ENCODE results near the gene SYNPO2L.
A peak's percentile ranks its signal among the peaks of the same experiment; 100 is the strongest.
"Not testable (repeated sequence)": the region's sequence is repeated elsewhere in the genome, so short reads cannot be mapped to it uniquely, and the experiment has no call there.

Gene SYNPO2L, protein sequence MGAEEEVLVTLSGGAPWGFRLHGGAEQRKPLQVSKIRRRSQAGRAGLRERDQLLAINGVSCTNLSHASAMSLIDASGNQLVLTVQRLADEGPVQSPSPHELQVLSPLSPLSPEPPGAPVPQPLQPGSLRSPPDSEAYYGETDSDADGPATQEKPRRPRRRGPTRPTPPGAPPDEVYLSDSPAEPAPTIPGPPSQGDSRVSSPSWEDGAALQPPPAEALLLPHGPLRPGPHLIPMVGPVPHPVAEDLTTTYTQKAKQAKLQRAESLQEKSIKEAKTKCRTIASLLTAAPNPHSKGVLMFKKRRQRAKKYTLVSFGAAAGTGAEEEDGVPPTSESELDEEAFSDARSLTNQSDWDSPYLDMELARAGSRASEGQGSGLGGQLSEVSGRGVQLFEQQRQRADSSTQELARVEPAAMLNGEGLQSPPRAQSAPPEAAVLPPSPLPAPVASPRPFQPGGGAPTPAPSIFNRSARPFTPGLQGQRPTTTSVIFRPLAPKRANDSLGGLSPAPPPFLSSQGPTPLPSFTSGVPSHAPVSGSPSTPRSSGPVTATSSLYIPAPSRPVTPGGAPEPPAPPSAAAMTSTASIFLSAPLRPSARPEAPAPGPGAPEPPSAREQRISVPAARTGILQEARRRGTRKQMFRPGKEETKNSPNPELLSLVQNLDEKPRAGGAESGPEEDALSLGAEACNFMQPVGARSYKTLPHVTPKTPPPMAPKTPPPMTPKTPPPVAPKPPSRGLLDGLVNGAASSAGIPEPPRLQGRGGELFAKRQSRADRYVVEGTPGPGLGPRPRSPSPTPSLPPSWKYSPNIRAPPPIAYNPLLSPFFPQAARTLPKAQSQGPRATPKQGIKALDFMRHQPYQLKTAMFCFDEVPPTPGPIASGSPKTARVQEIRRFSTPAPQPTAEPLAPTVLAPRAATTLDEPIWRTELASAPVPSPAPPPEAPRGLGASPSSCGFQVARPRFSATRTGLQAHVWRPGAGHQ

DNA sequence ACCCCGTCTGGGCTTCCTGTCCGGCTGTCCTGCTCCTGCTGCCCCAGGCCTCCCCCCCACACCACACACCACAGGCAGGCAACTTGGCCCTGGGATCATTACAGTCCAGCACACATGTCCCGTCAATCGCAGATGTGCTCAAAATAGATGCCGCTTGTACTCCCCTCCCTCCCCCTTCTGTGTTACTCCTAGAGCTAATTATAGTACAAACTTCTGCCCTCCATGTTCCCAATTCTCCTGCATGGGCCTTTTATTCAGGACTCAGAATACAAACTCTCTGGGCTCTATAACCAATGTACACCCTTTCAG lies at the start of gene SYNPO2L:
SYNPO2L (minus strand) TSS at position 40 of the 309 bp plus-strand sequence. CDS start 107 bp downstream, outside the sequence.
- no peak for DNase-seq

DNA sequence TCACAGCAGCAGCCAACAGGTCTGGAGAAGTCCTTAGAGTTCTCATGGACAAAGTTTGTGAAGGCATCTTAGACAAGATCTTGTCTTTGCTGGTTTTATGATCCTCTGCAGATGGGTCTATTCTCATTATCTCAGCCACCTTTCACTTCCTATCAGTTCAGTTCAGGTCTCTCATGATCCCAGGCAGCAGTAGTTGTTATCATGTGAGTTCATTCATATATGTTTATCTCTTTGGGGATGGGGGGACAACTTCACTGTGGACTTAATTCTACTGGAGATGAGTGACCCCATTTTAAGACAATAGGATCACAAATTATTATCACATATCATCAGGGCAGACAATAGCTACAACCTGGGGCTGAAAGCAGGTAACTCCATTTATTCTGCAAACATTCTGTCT lies 48.1 kb upstream of the SYNPO2L start:
- DNase-seq = not testable (repeated sequence)

DNA sequence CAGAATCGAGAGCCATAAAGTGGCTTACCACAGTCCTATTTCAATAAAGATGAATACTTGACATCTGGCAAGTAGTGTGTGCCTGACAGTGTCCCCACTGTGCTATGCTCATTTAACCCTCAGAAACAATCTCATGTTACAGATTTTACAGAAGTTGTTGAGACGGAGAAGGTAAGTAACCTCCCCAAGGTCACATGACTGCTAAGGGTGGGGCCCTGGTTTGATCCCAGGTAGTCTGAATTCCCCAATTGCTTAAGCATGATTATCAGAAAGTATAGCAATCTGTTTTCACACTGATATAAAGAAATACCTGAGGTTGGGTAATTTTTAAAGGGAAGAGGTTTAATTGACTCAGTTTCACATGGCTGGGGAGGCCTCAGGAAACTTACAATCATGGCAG lies 43.0 kb upstream of the SYNPO2L start:
- DNase-seq = not testable (repeated sequence)

DNA sequence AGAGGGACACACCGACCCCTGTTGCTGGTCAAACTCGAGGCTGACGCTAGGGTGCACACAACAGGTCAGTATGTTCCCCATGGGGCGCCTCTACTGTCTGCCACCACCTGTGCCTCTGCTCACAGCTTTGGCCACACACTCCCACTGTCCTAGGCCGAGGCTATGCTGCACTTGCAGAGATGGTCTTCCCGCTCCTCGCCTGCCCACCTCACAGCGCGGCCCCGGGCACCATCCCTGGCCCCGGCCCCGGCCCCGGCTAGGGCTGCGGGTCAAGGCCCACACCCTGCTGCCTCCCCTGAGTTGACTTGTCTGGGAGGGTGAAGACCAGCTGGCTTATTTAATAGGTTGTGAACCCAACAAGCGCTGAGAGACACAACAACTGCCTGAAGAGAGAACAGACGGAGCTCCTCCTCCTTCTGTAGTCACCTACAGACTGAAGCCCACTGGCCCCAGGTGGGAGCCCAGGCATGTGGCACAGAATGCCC lies 41.9 kb upstream of the SYNPO2L start, which contains the start of gene AGAP5:
AGAP5 (minus strand) TSS at position 435 of the 485 bp plus-strand sequence; CDS start at position 81, 354 bp downstream.
- DNase-seq = not testable (repeated sequence)

DNA sequence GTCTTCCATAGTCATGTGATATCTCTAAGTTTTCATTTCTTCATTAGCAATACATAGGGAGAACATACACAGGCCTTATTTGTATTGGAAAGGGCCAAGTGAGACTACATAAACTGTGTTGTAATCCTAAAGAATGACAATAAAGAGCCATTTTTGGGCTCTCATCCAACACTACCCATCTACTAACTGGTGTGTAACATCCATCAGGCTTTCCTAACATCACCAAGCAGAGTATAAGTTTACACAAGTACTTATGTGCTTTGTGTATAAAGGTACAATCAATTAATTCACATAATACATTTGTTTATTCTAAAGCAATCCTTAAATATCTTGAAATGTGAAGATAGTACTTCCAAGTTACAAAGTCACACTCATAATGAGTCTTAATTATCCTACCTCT lies 39.5 kb upstream of the SYNPO2L start:
- DNase-seq = not testable (repeated sequence)

DNA sequence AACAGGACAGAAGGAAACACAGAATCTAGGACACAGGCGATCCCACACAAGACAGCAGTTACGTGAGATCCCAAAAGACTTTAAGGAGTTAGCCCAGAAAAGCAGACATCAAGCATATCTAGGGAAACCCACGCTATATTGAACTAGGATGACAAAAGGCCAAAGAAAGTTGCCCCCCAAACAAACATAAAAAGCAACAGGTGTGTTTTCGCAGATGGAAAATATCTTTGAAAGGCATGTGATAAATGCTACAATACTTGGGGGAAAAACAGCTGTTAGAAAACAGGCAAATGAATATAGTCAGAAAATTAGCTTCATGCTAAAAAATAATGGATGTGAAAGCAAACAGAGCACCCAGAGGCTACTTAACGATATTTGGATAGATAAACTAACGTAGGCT lies 34.9 kb upstream of the SYNPO2L start:
- not testable (repeated sequence) for DNase-seq

DNA sequence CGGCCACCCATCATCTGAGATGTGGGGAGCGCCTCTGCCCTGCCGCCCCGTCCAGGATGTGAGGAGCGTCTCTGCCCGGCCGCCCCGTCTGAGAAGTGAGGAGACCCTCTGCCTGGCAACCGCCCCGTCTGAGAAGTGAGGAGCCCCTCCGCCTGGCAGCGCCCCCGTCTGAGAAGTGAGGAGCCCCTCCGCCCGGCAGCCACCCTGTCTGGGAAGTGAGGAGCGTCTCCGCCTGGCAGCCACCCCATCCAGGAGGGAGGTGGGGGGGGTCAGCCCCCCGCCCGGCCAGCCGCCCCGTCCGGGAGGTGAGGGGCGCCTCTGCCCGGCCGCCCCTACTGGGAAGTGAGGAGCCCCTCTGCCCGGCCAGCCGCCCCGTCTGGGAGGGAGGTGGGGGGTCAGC lies 33.8 kb upstream of the SYNPO2L start:
- not testable (repeated sequence) for DNase-seq

DNA sequence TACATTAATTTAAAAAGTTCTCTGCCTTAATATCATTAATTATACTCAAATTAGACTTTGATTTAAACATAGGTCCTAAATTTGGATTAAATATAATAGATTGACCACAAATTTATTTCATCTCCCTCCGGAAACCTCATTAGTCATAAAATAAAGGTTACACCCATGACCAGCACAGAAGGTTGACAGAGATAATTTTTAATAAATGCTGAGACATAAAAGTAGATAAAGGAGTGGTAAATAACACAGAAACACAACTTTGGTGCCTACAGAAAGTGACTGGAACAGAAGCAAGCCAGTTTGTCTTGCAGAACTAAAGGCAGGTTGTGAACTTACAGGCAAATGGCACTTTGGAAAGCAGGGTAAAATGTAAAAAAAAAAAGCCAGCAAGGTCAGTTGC lies 31.8 kb upstream of the SYNPO2L start:
- peak; percentile 50 for DNase-seq

DNA sequence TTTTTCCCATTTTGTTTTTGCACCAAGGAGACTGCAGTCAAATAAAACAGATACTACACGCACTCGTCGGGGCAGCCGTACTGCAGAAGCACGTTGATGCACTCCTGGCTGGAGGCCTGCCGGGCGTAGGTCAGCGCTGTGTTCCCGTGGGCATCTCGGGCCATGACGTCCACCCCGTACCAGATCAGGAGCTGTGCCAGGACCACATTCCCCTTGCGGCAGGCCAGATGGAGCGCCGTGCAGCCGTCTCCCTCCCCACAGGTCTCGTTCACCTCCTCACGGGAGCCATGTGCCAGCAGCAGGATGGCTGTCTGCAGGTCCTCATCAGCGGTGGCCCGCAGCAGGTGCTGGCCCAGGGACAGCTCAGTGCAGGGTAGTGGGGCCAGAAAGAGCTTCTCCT lies 18.7 kb upstream of the SYNPO2L start:
- DNase-seq = not testable (repeated sequence)

DNA sequence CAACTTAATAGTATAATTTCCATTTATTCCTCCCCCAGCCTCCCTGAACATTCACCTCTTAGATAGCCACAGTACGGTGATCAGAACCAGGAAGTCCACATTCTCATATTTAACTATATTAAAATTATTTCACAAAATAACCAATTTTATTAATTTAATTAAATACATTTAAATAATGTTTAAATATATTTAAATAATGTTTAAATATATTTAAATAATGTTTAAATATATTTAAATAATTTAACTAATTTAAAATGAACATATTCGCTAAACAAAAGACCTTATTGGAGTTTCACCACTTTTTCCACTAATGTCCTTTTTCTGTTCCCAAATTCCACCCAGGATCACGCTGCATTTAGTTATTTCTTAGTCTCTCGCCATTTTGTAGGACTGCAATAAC lies 12.5 kb upstream of the SYNPO2L start:
- DNase-seq = not testable (repeated sequence)

DNA sequence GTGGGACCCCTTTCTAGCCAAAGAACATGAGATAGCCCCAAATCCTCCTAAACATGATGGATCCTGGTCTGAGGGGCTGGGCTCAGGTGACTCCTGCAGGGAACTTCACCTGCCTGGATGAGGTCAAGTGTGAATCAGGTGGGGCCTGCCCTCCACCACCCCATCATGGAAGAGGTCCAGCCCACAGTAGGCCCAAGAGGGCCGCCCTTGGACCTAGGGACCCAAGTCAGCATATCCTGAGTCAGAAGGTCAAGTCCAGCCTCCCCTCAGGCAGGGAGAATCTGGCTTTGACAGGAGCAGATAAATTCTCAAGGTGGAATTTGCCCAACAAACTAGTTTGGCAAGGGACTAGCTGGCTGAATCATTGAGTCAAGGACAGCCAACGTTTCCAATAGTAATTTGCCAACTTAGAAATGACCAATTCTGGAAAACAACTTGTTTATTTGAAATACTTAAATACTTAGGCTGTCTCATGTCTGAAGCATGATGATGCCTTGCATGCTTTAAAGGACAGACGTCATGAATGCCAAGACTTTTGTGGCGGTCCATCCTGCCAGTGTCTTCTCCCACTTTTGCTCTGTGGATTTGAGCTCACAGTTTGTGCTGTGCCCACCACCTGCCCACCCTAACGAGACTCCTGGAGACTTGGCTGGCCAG lies 10.5 kb upstream of the SYNPO2L start:
- DNase-seq = not testable (repeated sequence)

DNA sequence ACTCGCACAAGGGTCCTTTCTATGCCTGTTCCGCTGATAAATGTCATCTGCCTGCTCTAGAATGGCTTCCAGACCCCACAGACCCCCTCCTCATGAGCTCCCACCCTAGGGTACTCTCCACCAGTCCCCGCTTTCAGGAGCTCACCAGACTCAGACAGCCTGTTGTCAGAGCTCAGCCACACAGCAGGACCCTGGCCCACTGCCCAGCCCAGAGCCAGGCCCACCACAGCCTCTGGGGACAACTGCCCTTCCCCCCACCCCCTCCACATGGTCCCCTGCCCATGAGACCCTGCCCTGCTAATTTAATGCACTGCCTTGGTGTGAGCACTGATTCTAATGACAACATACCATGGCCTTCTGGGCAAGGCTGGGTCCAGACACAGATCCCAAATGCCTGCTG lies 9.8 kb upstream of the SYNPO2L start:
- DNase-seq = not testable (repeated sequence)

DNA sequence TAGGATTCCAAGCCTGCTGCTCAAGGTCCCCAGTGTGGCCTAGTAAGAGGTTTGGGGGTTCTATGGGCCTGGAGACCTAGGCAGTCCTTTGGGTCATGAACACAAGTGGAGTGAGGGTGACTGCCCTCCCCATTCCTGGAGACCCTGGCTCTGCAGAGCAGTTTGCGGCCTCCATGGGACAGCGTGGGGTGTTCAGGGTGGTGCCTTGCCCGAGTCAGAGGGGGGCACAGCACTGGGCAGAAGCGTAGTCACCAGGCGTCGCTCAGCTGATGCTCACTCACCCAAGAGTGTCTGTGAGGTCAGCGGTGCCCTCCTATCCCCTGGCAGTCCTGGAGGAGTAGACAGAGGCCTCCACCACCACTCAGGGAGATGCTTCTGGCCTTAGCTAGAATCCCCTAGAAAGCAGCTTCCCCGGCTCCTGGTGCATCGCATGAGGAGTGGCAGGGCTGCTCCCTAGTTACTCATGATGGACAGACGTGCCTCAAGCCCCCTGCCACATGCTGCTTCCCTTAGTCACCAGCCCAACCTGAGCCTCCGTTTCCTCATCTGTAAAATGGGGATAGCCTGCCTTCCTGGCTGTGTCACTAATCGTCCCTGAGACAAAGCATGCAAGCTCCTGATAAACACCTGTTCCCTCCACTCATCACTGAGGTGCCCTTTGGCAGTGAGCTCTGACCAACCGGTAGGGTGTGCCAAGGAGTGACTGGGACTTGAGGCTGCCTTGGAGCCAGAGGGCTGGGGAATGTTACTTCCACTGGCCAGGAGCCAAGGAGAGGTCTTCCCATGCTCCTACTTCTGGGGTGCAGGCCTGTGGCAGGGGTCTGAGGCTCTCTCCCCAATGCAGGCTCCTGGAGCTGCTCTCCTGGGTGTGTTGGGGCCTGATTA lies 8.6 kb upstream of the SYNPO2L start:
- DNase-seq = not testable (repeated sequence)

DNA sequence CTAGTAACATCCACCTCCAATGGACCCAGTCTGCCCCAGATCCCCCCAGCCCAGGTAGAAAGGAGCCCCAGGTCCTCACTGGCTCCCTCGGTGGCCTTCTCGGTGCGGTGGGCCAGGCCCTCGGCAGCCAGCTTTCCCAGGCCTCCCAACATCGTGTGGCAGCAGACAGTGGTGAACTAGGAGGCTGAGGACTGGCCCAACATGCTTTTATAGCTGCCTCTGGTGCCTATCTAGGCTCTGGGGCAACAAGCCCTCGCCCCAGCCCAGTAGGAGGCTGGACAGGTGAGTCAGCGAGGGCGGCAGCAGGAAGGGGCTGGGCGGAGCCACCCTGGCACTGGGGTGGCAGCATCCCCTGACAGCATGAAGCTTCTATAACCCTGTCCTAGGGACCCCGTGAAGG lies 7.8 kb upstream of the SYNPO2L start:
- DNase-seq = not testable (repeated sequence)

DNA sequence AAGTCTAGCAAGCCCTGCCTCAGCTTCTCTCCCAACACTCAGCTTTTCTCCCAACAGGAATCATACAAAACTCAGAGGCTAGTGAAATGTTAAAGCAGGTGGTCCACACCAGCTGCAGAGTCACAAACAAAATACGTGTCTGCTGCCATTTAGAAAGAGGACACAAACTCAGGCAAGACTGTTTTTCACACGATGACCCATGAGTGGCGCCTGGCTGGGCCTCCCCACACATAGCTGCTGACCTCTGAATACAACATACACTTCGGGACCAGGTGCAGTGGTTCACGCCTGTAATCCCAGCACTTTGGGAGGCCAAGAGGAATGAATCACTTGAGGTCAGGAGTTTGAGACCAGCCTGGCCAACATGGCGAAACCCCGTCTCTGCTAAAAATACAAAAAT lies 6.9 kb upstream of the SYNPO2L start:
- not testable (repeated sequence) for DNase-seq

DNA sequence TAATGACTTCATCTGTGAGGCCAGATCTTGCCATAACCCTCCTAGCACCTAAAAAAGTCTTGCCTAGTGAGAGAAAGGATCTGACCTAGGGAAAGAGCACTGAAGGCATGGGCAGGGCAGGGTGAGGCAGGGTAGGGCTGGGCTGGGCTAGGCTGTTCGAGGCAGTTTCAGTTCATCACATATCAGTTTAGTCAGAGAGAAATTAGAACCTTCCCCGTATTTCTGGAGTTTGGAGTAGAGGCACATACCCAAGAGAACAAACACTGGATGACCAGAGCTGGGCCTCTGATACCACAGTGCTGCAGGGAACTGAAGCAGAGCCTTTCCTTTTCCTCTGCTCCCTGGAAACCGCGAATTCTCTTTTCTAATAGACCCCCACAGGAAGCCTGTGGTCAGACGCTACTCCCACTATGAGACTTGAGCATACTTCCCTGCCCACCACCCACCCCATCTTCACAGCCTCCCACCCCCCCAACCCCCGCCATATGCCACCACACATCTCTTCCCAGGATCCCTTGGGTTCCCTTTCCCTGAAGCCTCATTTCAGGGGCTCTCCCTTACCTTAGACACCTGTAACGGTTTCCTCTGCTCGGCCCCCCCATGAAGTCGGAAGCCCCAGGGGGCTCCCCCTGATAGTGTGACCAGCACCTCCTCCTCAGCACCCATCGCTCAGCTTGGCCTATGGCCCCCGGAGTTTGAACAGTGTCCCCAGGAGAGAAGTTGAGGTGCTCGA lies 406 bp downstream of the SYNPO2L start:
- DNase-seq = peak; percentile 49

DNA sequence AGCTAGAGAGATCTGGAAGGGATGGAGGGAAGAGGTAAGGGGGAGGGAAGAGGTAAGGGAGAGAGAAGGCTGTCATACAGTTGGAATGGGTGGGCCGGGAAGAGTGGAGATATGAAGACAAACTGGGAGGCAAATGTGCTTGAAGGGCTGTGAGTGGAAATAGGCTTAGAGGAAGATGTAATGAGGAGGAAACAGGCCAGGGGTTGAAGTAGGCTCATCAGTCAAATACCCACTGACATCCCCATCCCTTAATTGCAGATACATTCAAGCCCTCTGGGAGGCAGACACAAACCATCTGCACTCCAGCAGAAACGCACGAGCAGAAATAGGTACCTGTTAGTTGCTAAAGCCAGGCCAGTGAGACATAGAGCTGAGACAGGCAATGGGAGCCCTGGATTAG lies 2.1 kb downstream of the SYNPO2L start:
- peak; percentile 58 for DNase-seq

DNA sequence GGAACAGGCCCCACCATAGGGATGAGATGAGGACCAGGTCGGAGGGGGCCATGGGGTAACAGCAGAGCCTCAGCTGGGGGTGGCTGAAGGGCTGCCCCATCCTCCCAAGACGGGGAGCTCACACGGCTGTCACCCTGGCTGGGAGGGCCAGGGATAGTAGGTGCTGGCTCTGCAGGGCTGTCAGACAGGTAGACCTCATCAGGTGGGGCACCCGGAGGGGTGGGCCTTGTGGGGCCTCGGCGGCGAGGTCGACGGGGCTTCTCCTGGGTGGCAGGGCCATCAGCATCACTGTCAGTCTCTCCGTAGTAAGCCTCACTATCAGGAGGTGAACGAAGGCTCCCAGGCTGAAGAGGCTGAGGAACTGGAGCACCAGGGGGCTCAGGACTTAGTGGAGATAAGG lies 2.6 kb downstream of the SYNPO2L start:
- no peak for DNase-seq

DNA sequence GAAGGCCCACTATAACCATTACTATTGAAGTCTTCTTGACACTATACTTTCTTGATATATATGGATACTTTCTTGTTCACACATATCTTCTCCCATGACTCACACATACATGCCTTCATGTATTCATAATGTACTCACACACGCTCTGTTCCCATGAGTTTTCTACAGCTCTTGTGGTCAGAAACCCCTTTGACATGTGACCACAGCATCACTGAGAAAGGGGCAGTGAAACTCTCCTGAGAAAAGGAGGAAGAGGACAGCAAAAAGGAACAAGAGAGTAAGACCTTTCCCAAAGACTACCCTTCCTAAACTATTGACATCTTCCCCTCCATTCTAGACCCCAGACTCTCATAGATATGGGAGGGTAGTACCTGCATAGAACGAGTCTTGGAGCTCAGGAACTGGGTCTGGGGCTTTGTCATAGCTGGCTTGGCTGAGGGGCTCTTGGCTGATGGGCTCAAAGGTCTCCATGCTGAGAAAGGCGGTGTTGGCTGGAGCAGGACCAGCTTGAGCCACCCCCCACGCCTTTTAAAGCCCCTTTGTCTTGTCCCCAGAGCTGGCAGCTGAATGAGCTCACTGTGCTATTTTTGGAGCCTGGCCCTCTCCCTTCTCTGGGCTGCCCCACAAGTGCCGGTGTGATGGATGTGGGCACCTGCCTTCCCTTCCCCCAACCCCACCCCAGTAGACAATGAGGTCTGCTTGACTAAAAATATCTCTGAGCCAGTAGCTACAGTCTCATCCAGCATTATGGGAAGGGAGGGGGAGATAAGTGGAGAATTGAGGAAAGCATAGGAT lies 5.1 kb downstream of the SYNPO2L start:
- DNase-seq = no peak

DNA sequence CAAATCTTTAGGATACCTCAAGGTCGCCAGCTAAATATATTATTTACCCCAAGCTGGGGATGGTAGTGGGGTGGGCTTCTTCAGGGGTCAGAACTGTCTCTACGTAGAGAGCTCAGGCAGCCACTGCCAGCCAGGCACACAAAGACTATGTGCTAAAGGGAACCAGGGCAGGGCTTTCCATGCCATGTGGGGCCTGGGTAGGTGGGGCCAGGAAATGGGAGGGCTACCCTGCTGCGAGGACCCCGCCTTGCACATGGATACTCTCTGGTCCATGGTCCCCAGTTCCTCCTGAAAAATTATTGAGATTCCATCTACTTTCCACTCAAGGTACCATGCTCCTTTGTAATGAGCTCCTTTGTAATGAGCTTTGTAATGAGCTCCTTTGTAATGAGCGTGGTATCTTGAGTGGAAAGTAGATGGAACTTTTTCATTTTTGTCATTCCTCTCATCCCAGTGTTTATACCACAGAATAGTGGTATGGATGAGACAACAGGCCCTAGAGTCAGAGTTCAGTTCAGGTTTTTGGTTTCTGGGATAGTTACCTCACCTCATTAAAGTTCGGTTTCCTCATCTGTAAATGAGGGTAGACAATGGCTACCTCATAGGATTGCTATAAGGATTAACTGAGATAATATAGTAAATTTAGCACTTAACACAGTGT lies 5.8 kb downstream of the SYNPO2L start:
- DNase-seq = no peak
